Breast epithelium (tissue), 4 donors: ENCODE measurements around the gene LDLRAD4. TPM values are rescaled to one million over a fixed set of nuclear protein-coding genes. Genes with fewer than 3 reads are reported as not detected.

ENCODE experiments used
- DNase-seq, 2 donors: peaks; one replicate each; pipeline ENCODE4 v3.0.0-alpha.2; 2019; ENCODE audit warnings: low spot score in 2 of 2
- H3K27ac ChIP-seq, 2 donors: fragments of 200-600 bp; sonication (generic) in 1 of 2; one replicate each; pipeline ENCODE4 v1.5.1; 2016 to 2019; ENCODE audit warnings: mild to moderate bottlenecking in 1 of 2
- H3K27me3 ChIP-seq, 2 donors: fragments of 200-600 bp; sonication (generic) in 1 of 2; one replicate each; pipeline versions ENCODE4 v1.5.1 to v1.6.0; 2017 to 2019; ENCODE audit warnings: control low read depth in 1 of 2, mild to moderate bottlenecking in 1 of 2
- H3K36me3 ChIP-seq: fragments of 200-600 bp; one replicate; pipeline ENCODE4 v1.5.1; 2019
- H3K4me1 ChIP-seq, 2 donors: fragments of 200-600 bp; sonication (generic); one replicate each; pipeline ENCODE4 v1.5.1; 2016 to 2019; ENCODE audit warnings: control low read depth in 1 of 2
- H3K4me3 ChIP-seq, 3 donors: fragments of 200-600 bp; sonication (generic); 1 replicate in 2 of 3; 2 replicates in 1 of 3; pipeline ENCODE4 v1.5.1; 2016 to 2019; ENCODE audit warnings: mild to moderate bottlenecking in 3 of 3, moderate library complexity in 2 of 3
- H3K9me3 ChIP-seq, 2 donors: fragments of 200-600 bp; sonication (generic) in 1 of 2; one replicate each; pipeline ENCODE4 v1.5.1; 2016 to 2019; ENCODE audit warnings: control low read depth in 1 of 2
- CTCF ChIP-seq, 3 donors: fragments of 450-650 bp; IDR thresholded peaks; one replicate each; pipeline ENCODE4 v1.5.1; 2016 to 2017; ENCODE audit warnings: antibody characterized with exemption in 3 of 3, mild to moderate bottlenecking in 3 of 3, moderate library complexity in 3 of 3
- POLR2A ChIP-seq: fragments of 450-650 bp; IDR thresholded peaks from one replicate; pipeline ENCODE4 v1.6.1; 2016; ENCODE audit warnings: antibody characterized with exemption, mild to moderate bottlenecking, moderate library complexity
- POLR2AphosphoS5 ChIP-seq, 3 donors: sonication (generic); formaldehyde crosslinking; IDR thresholded peaks; one replicate each; pipeline ENCODE4 v1.6.1; 2017; ENCODE audit warnings: antibody characterized with exemption in 3 of 3
- intact Hi-C: fragments of 100-400 bp; cut with DNase I; formaldehyde crosslinking; loops from one replicate; pipeline ENCODE4 v1.15.1; 2023; ENCODE audit warnings: low total_unique reads
- total RNA-seq, 3 donors: library from RNA; depleted of rRNA; stranded (reverse); fragments of >200 nt; gene quantifications; one replicate each; pipeline ENCODE4 v1.1.0, GENCODE V29; 2016

The LDLRAD4 gene
- total RNA-seq, 3 donors from 2014 or later, result 28.5 to 94.3 (median 42.9) TPM

- no peaks in the 10 kb centered on the region for H3K36me3 ChIP-seq
- intact Hi-C loops, result no loop called here
- H3K27me3 ChIP-seq, result no peaks in the 10 kb centered on the region
- peak in 1 of 2 donors; percentile 6 for DNase-seq
- H3K27ac ChIP-seq, result peak overlapping the region; percentile 19 to 84
- no peaks in the 10 kb centered on the region for H3K9me3 ChIP-seq
- H3K4me1 ChIP-seq, result no peaks in the 10 kb centered on the region
- TF ChIP-seq POLR2AphosphoS5 (IDR thresholded peaks at IDR 0.05) (no peak), CTCF (IDR thresholded peaks at IDR 0.05) (no peak), POLR2A (no peak)
- H3K4me3 ChIP-seq, result peak overlapping the region in 1 of 3 donors; percentile 8
Observed at GRCh38 chr18:13279181-13280069, 60.9 kb downstream of the LDLRAD4 start.

- no peaks in the 10 kb centered on the region for H3K36me3 ChIP-seq
- no peaks in the 10 kb centered on the region for H3K27me3 ChIP-seq
- intact Hi-C loops, result no loop called here
- no peaks in the 10 kb centered on the region for H3K4me1 ChIP-seq
- DNase-seq, result no peak
- TF ChIP-seq CTCF (IDR thresholded peaks at IDR 0.05) (no peak), POLR2AphosphoS5 (IDR thresholded peaks at IDR 0.05) (no peak), POLR2A (no peak)
- peak overlapping the region in 1 of 3 donors; percentile 19 for H3K4me3 ChIP-seq
- H3K9me3 ChIP-seq, result no peaks in the 10 kb centered on the region
- H3K27ac ChIP-seq, result peak overlapping the region in 1 of 2 donors; percentile 19
Observed at GRCh38 chr18:13280070-13280795, 61.7 kb downstream of the LDLRAD4 start.

- no peak for TF ChIP-seq CTCF (IDR thresholded peaks at IDR 0.05)
- no peak for TF ChIP-seq POLR2AphosphoS5 (IDR thresholded peaks at IDR 0.05)
- no peak for TF ChIP-seq POLR2A
- H3K9me3 ChIP-seq, result no peaks in the 10 kb centered on the region
- H3K36me3 ChIP-seq, result no peaks in the 10 kb centered on the region
- intact Hi-C loops, result no loop called here
- no peak overlapping the region for H3K4me3 ChIP-seq
- DNase-seq, result no peak
- no peaks in the 10 kb centered on the region for H3K27me3 ChIP-seq
- H3K4me1 ChIP-seq, result no peaks in the 10 kb centered on the region
- no peak overlapping the region for H3K27ac ChIP-seq
Observed at GRCh38 chr18:13281406-13281805, 62.8 kb downstream of the LDLRAD4 start.

GRCh38 chr18:13283746-13284145, 65.2 kb downstream of the LDLRAD4 start:
- TF ChIP-seq POLR2A, result no peak
- no peak for TF ChIP-seq CTCF (IDR thresholded peaks at IDR 0.05)
- no peak for TF ChIP-seq POLR2AphosphoS5 (IDR thresholded peaks at IDR 0.05)
- Histone ChIP-seq H3K27ac (no peak overlapping the region), H3K4me3 (no peak overlapping the region), H3K27me3 (no peaks in the 10 kb centered on the region), H3K9me3 (no peaks in the 10 kb centered on the region), H3K4me1 (no peaks in the 10 kb centered on the region), H3K36me3 (no peaks in the 10 kb centered on the region)
- intact Hi-C loops, result no loop called here
- no peak for DNase-seq
